ENCODE results near the gene PLCB4.

Gene PLCB4

DNA sequence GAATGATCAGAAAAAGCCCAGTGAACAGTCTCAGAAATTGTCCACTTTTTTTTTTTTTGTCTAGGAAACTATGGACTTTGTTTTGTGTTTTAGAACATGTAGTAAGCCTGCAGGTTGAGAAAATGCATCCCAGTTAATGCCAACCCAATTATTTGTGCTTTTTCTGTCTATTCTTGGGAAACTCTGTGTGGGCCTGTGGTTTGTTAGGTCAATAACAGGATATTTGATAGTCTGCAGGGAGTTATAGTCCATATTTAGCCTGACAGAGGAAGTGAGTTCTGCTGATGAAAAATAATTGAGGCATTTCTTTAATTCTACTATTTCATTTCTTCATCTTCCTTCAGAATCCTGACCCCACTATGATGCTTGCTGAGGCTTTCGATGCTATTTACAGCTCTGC is 291.5 kb downstream of the PLCB4 start:
- no peaks in the 10 kb centered on the region for H3K79me2 ChIP-seq (ENCODE audit: insufficient read depth, low read length)
- H3K9me3 ChIP-seq (ENCODE audit: insufficient read depth, low read depth, low read length), result no peaks in the 10 kb centered on the region
- H3F3A ChIP-seq (ENCODE audit: low read depth), result peaks cover 5% of the 10 kb centered on the region; the same call in 1 of the 2 replicates
- no peaks in the 10 kb centered on the region for H3K27me3 ChIP-seq (ENCODE audit: insufficient read depth, low read length, poor library complexity, severe bottlenecking)
- TF ChIP-seq, protein P1, sequence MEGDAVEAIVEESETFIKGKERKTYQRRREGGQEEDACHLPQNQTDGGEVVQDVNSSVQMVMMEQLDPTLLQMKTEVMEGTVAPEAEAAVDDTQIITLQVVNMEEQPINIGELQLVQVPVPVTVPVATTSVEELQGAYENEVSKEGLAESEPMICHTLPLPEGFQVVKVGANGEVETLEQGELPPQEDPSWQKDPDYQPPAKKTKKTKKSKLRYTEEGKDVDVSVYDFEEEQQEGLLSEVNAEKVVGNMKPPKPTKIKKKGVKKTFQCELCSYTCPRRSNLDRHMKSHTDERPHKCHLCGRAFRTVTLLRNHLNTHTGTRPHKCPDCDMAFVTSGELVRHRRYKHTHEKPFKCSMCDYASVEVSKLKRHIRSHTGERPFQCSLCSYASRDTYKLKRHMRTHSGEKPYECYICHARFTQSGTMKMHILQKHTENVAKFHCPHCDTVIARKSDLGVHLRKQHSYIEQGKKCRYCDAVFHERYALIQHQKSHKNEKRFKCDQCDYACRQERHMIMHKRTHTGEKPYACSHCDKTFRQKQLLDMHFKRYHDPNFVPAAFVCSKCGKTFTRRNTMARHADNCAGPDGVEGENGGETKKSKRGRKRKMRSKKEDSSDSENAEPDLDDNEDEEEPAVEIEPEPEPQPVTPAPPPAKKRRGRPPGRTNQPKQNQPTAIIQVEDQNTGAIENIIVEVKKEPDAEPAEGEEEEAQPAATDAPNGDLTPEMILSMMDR (conservative IDR thresholded peaks at IDR 0.05; ENCODE audit: low read length), result no peak
- TF ChIP-seq EZH2phosphoT487 (IDR thresholded peaks at IDR 0.05; ENCODE audit: borderline replicate concordance), result no peak
- peaks cover 16% of the 10 kb centered on the region for H3K36me3 ChIP-seq (ENCODE audit: insufficient read depth, low read length)
- no peak overlapping the region for H3K4me3 ChIP-seq (ENCODE audit: low read length, poor library complexity, severe bottlenecking)
- H3K9ac ChIP-seq (ENCODE audit: low read depth, low read length, poor library complexity, severe bottlenecking), result no peak overlapping the region
- peaks cover 32% of the 10 kb centered on the region for H3K4me1 ChIP-seq (ENCODE audit: insufficient read depth, low read length, poor library complexity, severe bottlenecking)
- H3K9me2 ChIP-seq (replicated peaks; ENCODE audit: low read depth, low read length), result no peaks in the 10 kb centered on the region
- no peak overlapping the region for H3K4me2 ChIP-seq (ENCODE audit: low read depth, low read length, poor library complexity, severe bottlenecking)
- no peaks in the 10 kb centered on the region for H4K20me1 ChIP-seq (ENCODE audit: insufficient read depth, low read length, poor library complexity, severe bottlenecking)
- no peak overlapping the region for H2AFZ ChIP-seq (ENCODE audit: low read length)

DNA sequence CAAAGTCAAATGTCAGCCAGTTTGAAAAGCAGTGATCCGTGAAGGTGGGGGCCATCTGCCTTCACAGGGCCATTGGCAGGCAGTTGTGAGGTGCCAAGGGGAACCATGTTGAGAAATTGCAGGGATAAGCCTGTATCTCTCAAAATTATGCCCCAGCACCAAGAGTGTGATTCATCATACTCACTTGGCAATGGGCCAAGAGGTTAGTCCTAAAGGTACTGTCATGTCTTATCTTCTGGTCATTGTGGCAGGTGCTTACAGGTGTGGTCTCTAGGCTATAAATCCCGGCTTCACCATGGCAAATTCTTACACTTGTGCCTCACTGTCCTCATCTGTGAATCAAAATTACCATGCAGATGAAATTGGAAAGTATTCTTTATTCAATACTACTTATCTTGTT is 294.8 kb downstream of the PLCB4 start:
- H3K79me2 ChIP-seq (ENCODE audit: insufficient read depth, low read length), result no peaks in the 10 kb centered on the region
- TF ChIP-seq, protein P1 (conservative IDR thresholded peaks at IDR 0.05; ENCODE audit: low read length), result no peak
- TF ChIP-seq EZH2phosphoT487 (IDR thresholded peaks at IDR 0.05; ENCODE audit: borderline replicate concordance), result no peak
- H3K9me3 ChIP-seq (ENCODE audit: insufficient read depth, low read depth, low read length), result no peaks in the 10 kb centered on the region
- no peaks in the 10 kb centered on the region for H3K27me3 ChIP-seq (ENCODE audit: insufficient read depth, low read length, poor library complexity, severe bottlenecking)
- H3K4me1 ChIP-seq (ENCODE audit: insufficient read depth, low read length, poor library complexity, severe bottlenecking), result peaks cover 18% of the 10 kb centered on the region
- peaks cover 16% of the 10 kb centered on the region for H3K36me3 ChIP-seq (ENCODE audit: insufficient read depth, low read length)
- H3K9ac ChIP-seq (ENCODE audit: low read depth, low read length, poor library complexity, severe bottlenecking), result no peak overlapping the region
- no peak overlapping the region for H3K4me3 ChIP-seq (ENCODE audit: low read length, poor library complexity, severe bottlenecking)
- H3K9me2 ChIP-seq (replicated peaks; ENCODE audit: low read depth, low read length), result no peaks in the 10 kb centered on the region
- no peaks in the 10 kb centered on the region for H3F3A ChIP-seq (ENCODE audit: low read depth)
- no peaks in the 10 kb centered on the region for H4K20me1 ChIP-seq (ENCODE audit: insufficient read depth, low read length, poor library complexity, severe bottlenecking)
- no peak overlapping the region for H2AFZ ChIP-seq (ENCODE audit: low read length)
- H3K4me2 ChIP-seq (ENCODE audit: low read depth, low read length, poor library complexity, severe bottlenecking), result no peak overlapping the region

DNA sequence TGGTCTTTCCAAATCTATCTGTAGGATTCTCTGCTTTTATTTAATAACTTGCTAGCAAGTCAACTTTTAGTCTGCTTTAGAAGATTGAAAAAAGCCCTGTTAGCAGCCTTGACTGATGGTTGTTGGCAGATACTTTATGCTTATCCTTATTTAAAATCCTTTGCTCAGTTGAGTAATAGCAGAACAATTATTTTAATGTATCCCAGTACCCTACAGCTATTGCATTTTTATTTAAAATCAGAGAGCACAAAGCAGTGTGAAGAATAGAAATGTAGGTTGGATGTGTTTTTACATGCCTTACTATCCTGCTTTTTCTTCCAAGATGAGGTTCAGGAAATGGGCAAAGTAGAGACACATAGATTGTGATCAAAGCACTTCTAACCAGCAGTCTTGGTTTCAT is 298.4 kb downstream of the PLCB4 start:
- H3K9me3 ChIP-seq (ENCODE audit: insufficient read depth, low read depth, low read length), result no peaks in the 10 kb centered on the region
- H2AFZ ChIP-seq (ENCODE audit: low read length), result no peak overlapping the region
- H3F3A ChIP-seq (ENCODE audit: low read depth), result no peaks in the 10 kb centered on the region
- no peaks in the 10 kb centered on the region for H3K79me2 ChIP-seq (ENCODE audit: insufficient read depth, low read length)
- no peak overlapping the region for H3K9ac ChIP-seq (ENCODE audit: low read depth, low read length, poor library complexity, severe bottlenecking)
- TF ChIP-seq, protein P1 (conservative IDR thresholded peaks at IDR 0.05; ENCODE audit: low read length), result no peak
- no peak for TF ChIP-seq EZH2phosphoT487 (IDR thresholded peaks at IDR 0.05; ENCODE audit: borderline replicate concordance)
- H3K4me3 ChIP-seq (ENCODE audit: low read length, poor library complexity, severe bottlenecking), result no peak overlapping the region
- no peaks in the 10 kb centered on the region for H3K9me2 ChIP-seq (replicated peaks; ENCODE audit: low read depth, low read length)
- H3K27me3 ChIP-seq (ENCODE audit: insufficient read depth, low read length, poor library complexity, severe bottlenecking), result no peaks in the 10 kb centered on the region
- peaks cover 12% of the 10 kb centered on the region for H3K4me1 ChIP-seq (ENCODE audit: insufficient read depth, low read length, poor library complexity, severe bottlenecking)
- H3K36me3 ChIP-seq (ENCODE audit: insufficient read depth, low read length), result peaks cover 21% of the 10 kb centered on the region
- H4K20me1 ChIP-seq (ENCODE audit: insufficient read depth, low read length, poor library complexity, severe bottlenecking), result no peaks in the 10 kb centered on the region
- no peak overlapping the region for H3K4me2 ChIP-seq (ENCODE audit: low read depth, low read length, poor library complexity, severe bottlenecking)
